Coronary artery (tissue), 2 donors: ENCODE data around the gene SLC25A40.
"Not testable (repeated sequence)": the region's sequence is repeated elsewhere in the genome, so short reads cannot be mapped to it uniquely, and the experiment has no call there.

Experiments used
- DNase-seq: peaks from one replicate; pipeline ENCODE4 v3.0.0-alpha.2; 2017; ENCODE audit warnings: low spot score
- H3K27ac ChIP-seq, 2 donors: fragments of 200-600 bp; sonication (generic); one replicate each; pipeline ENCODE4 v1.5.1; 2016 to 2019
- H3K4me3 ChIP-seq: fragments of 200-600 bp; sonication (generic); 2 replicates; pipeline ENCODE4 v1.5.1; 2016; ENCODE audit warnings: mild to moderate bottlenecking, moderate library complexity
- TF ChIP-seq, protein P1 (sequence below): fragments of 200-600 bp; sonication (generic); IDR thresholded peaks from one replicate; pipeline ENCODE4 v1.5.1; 2019; ENCODE audit warnings: antibody characterized with exemption

The SLC25A40 gene

DNA sequence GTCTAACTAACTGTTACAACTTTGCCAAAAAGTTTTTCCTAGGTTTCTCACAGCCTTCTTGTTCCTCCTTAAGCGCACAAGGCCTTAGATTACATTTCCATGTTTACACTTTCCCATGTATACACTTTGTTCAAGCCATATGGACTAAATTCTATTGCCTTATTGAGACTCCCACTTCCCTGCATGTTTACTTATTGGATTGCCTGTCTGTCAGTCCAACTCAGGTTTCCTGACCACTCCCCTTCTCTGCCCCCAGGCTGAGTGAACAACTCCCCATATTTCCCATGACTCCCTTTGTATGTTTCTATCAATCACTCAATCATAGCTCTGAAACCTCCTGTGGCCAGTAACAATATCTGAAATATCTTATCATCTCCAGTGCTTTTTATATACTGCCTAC is 43.0 kb downstream of the SLC25A40 start:
- no peak overlapping the region for H3K27ac ChIP-seq
- DNase-seq = no peak
- TF ChIP-seq, protein P1, sequence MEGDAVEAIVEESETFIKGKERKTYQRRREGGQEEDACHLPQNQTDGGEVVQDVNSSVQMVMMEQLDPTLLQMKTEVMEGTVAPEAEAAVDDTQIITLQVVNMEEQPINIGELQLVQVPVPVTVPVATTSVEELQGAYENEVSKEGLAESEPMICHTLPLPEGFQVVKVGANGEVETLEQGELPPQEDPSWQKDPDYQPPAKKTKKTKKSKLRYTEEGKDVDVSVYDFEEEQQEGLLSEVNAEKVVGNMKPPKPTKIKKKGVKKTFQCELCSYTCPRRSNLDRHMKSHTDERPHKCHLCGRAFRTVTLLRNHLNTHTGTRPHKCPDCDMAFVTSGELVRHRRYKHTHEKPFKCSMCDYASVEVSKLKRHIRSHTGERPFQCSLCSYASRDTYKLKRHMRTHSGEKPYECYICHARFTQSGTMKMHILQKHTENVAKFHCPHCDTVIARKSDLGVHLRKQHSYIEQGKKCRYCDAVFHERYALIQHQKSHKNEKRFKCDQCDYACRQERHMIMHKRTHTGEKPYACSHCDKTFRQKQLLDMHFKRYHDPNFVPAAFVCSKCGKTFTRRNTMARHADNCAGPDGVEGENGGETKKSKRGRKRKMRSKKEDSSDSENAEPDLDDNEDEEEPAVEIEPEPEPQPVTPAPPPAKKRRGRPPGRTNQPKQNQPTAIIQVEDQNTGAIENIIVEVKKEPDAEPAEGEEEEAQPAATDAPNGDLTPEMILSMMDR = no peak
- H3K4me3 ChIP-seq = no peak overlapping the region

DNA sequence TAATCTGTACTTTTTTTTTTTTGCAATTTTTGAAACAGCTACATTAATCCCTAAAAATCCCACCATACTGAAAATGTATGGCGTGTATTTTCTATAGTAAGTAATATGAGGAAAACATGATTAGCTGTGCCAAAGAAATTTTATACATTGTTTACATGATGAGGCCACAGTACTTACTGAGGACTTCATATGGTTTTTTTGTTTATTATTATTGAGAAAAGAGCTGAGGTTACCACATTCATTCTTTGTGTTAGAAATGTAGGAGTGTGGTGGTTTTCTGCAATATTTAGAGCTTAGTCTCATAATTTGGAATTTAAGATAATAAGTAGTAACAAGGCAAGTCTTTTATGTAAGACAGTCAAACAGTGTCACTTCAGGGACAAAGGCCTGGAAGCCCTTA is 45.1 kb downstream of the SLC25A40 start:
- TF ChIP-seq, protein P1 = no peak
- no peak for DNase-seq
- no peak overlapping the region for H3K4me3 ChIP-seq
- H3K27ac ChIP-seq = no peak overlapping the region

DNA sequence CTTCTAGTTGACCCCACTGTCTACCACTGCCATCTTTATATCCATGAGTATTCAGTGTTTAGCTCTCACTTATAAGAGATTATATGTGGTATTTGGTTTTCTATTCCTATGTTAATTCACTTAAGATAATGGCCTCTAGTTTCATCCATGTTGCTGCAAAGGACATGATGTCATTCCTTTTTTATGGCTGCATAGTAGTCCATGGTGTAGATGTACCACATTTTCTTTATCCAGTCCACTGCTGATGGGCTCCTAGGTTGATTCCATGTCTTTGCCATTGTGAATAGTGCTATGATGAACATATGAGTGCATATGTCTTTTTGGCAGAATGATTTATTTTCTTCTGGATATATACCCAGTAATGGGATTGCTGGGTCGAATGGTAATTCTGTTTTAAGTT is 47.8 kb downstream of the SLC25A40 start:
- not testable (repeated sequence) for H3K27ac ChIP-seq, H3K4me3 ChIP-seq, DNase-seq

DNA sequence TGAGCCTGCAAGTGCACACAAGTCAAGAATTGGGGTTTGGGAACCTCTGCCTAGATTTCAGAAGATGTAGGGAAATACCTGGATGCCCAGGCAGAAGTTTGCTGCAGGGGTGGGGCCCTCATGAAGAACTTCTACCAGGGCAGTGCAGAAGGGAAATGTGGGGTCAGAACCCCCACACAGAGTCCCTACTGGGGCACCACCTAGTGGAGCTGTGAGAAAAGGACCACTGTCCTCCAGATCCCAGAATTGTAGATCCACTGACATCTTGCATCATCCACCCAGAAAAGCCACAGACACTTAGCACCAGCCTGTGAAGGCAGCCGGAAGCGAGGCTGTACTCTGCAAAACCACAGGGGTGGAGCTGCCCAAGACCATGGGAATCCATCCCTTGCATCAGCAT is 50.8 kb downstream of the SLC25A40 start:
- DNase-seq, H3K27ac ChIP-seq, H3K4me3 ChIP-seq: not testable (repeated sequence)

DNA sequence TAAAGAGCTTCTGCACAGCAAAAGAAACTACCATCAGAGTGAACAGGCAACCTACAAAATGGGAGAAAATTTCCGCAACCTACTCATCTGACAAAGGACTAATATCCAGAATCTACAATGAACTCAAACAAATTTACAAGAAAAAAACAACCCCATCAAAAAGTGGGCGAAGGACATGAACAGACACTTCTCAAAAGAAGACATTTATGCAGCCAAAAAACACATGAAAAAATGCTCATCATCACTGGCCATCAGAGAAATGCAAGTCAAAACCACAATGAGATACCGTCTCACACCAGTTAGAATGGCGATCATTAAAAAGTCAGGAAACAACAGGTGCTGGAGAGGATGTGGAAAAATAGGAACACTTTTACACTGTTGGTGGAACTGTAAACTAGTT is 54.1 kb downstream of the SLC25A40 start:
- not testable (repeated sequence) for DNase-seq, H3K27ac ChIP-seq, H3K4me3 ChIP-seq

DNA sequence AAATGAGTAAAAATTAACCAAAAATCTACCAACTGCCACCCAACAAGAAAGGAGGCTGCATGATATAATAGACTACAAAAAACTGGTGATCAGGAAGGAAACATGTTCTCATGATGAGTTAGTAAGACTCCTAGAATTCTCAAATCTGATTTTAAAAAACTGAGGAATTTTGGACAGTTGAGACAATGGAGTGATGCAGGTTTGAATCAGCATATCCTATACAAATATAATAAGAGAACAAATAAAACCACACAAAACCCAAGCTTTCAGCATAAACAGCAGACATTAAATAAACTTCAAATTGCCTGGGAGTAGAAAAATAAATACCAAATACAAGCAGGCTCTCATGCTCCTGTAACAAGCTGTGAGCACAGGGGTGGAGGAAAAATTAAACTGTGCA is 57.8 kb downstream of the SLC25A40 start:
- H3K27ac ChIP-seq = no peak overlapping the region
- TF ChIP-seq, protein P1 = no peak
- DNase-seq = no peak
- no peak overlapping the region for H3K4me3 ChIP-seq

DNA sequence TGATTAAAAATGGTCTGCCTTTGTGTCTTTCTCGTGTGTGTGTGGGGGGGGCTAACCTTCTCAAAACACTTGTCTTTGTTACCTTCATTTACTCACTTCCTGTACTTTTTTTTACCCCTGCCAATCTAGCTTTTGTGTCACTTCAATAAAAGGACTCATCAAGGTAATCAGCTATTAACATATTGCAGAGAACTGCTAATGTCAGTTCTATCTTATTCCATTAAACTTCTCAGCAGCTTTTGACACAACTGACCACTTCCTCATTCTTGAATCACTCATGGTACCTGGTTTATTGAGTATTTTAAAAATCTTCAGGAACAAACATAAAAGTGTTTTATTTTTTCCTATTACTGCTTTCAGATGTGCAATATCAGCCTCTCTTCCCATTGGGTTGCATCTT is 59.8 kb downstream of the SLC25A40 start:
- no peak overlapping the region for H3K4me3 ChIP-seq
- TF ChIP-seq, protein P1 = no peak
- no peak for DNase-seq
- no peak overlapping the region for H3K27ac ChIP-seq

DNA sequence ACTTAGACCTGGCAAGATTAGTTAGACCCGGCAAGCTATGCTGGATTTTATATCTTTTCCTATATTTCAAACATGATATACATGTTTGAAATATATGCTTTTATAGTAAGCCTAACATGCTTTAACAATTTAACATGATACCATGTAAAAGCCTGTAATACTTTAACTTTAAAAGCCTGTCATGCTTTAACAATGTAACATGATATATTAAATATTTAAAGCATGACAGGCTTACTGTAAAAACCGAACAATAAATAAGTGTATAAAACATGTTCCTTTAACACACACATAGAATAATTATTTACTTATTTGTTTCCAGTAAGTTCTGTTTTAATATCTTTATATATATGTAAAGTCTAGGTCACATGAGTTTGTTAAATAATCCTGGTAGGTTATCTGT is 65.4 kb downstream of the SLC25A40 start:
- Histone ChIP-seq H3K4me3 (no peak overlapping the region), H3K27ac (no peak overlapping the region)
- TF ChIP-seq, protein P1 = no peak
- no peak for DNase-seq

DNA sequence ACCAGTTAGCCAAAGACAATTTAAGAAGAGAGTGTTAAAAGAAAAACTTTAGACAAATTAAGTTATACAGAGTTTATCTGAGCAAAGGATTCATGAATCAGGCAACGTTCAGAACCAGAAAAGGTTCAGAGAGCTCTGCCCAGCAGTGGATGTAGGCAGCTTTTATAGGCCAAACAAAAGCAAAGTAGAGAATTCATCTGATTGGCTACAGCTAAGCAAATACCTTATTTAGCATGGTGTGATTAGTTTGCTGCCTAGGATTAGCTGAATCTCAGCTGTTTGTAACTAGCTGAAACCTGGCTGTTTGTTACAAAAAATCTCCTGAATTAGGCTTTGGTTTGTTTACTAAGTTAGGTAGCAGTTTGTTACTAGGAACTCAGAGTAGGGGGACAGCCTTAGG is 66.0 kb downstream of the SLC25A40 start:
- H3K27ac ChIP-seq = no peak overlapping the region

More for the DNA sequence above, 66.0 kb downstream of the SLC25A40 start:
- H3K4me3 ChIP-seq = no peak overlapping the region
- TF ChIP-seq, protein P1 = no peak
- no peak for DNase-seq
